Lung (tissue), 12 donors: ENCODE measurements around the gene PPP1R13B. TPM values are rescaled to one million over a fixed set of nuclear protein-coding genes. Genes with fewer than 3 reads are reported as not detected.
A peak's percentile ranks its signal among the peaks of the same experiment; 100 is the strongest.
"Not testable (repeated sequence)": the region's sequence is repeated elsewhere in the genome, so short reads cannot be mapped to it uniquely, and the experiment has no call there.

Source experiments
- ATAC-seq: fragments of 200-7000 bp; cut with Tn5 transposase; one replicate; pipeline ENCODE4 v1.9.1; 2020; ENCODE audit warnings: moderate number of reproducible peaks; ENCODE audit not compliant: insufficient read depth, low FRiP score
- DNase-seq, 3 donors: peaks; one replicate each; pipeline ENCODE4 v3.0.0-alpha.2; 2013 to 2017
- H3K27ac ChIP-seq, 2 donors: one replicate each; pipeline ENCODE4 v1.5.1; 2013; ENCODE audit warnings: mild to moderate bottlenecking in 2 of 2, moderate library complexity in 2 of 2, control low read depth in 1 of 2, inconsistent platforms in 1 of 2, low read depth in 1 of 2, low read length in 1 of 2
- H3K27me3 ChIP-seq, 3 donors: one replicate each; pipeline ENCODE4 v1.5.1; 2013; ENCODE audit warnings: low read length in 2 of 3; ENCODE audit not compliant: control insufficient read depth in 3 of 3, insufficient read depth in 3 of 3
- H3K36me3 ChIP-seq, 4 donors: one replicate each; pipeline ENCODE4 v1.5.1; 2013; ENCODE audit warnings: low read length in 4 of 4, mild to moderate bottlenecking in 1 of 4, moderate library complexity in 1 of 4; ENCODE audit not compliant: control insufficient read depth in 4 of 4, insufficient read depth in 4 of 4
- H3K4me1 ChIP-seq, 5 donors: one replicate each; pipeline ENCODE4 v1.5.1; 2013; ENCODE audit warnings: low read length in 5 of 5, mild to moderate bottlenecking in 2 of 5, moderate library complexity in 1 of 5; ENCODE audit not compliant: control insufficient read depth in 5 of 5, insufficient read depth in 5 of 5
- H3K4me3 ChIP-seq: one replicate; pipeline ENCODE4 v1.5.1; 2013; ENCODE audit warnings: mild to moderate bottlenecking, control low read depth, moderate library complexity
- H3K9ac ChIP-seq, 2 donors: one replicate each; pipeline ENCODE4 v1.5.1; 2013; ENCODE audit warnings: low read length in 2 of 2, control low read depth in 1 of 2; ENCODE audit not compliant: insufficient read depth in 1 of 2
- H3K9me3 ChIP-seq, 4 donors: one replicate each; pipeline ENCODE4 v1.5.1; 2013; ENCODE audit warnings: low read length in 3 of 4, mild to moderate bottlenecking in 1 of 4, moderate library complexity in 1 of 4; ENCODE audit not compliant: control insufficient read depth in 4 of 4, insufficient read depth in 3 of 4
- CTCF ChIP-seq: IDR thresholded peaks from 2 replicates; pipeline ENCODE4 v1.5.1; 2012; ENCODE audit warnings: mild to moderate bottlenecking; ENCODE audit errors: control extremely low read depth, extremely low read depth
- WGBS, 2 donors: extraction: QIAGEN DNeasy Blood & Tissue Kit; methylation state at CpG; one replicate each; pipeline ENCODE4 v1.1.7; 2013; 5-methylcytosine and 5-hydroxymethylcytosine counted together
- polyA plus RNA-seq, 2 donors: library from polyadenylated mRNA; stranded (reverse); fragments of 200-250 nt; gene quantifications; one replicate each; pipeline ENCODE4 v1.2.1, GENCODE V29; 2013
- total RNA-seq, 2 donors: library from RNA; depleted of rRNA in 1 of 2; stranded (reverse); fragments of >200 nt in 1 of 2; gene quantifications; one replicate each; pipeline ENCODE4 v1.2.1, GENCODE V29; 2014 to 2021
- donor health status: control.
- donor health status: control.
- donor health status: Bipolar disorder and iron deficiency.
- donor health status: healthy.
- donor health status: DM: yes; HTN: yes; CAD: no.

The PPP1R13B gene
- total and polyA plus RNA-seq, 4 donors = 12.0 to 66.6 (median 38.4) TPM

- Histone ChIP-seq H3K9ac (no peak overlapping the region), H3K9me3 (no peaks in the 10 kb centered on the region), H3K4me1 (peaks cover 0 to 13% (median 8%) of the 10 kb centered on the region in 5 donors), H3K36me3 (peaks cover 0 to 5% (median under 1%) of the 10 kb centered on the region in 4 donors), H3K27me3 (peaks cover 0 to 23% (median 17%) of the 10 kb centered on the region in 3 donors), H3K4me3 (no peak overlapping the region), H3K27ac (no peak overlapping the region)
- WGBS, 2 donors = 64 to 83% methylated on average over 5 of the region's 5 CpGs
- no peak for TF ChIP-seq CTCF
- no peak for ATAC-seq
- no peak for DNase-seq
Measured at GRCh38 chr14:103845327-103845726, 2.0 kb downstream of the PPP1R13B start.

GRCh38 chr14:103841265-103841664, 6.1 kb downstream of the PPP1R13B start:
- peaks cover 4 to 13% (median 6%) of the 10 kb centered on the region in 5 donors for H3K4me1 ChIP-seq
- not testable (repeated sequence) for ATAC-seq
- 75 to 94% methylated on average over 12 of the region's 12 CpGs for WGBS, 2 donors

GRCh38 chr14:103840014-103840413, 7.4 kb downstream of the PPP1R13B start:
- ATAC-seq (no peak), DNase-seq (peak in 2 of 3 donors; percentile 70 to 75)
- Histone ChIP-seq H3K9ac (no peak overlapping the region), H3K4me3 (no peak overlapping the region), H3K36me3 (peaks cover 0 to 5% (median under 1%) of the 10 kb centered on the region in 4 donors), H3K27me3 (peaks cover 0 to 6% (median under 1%) of the 10 kb centered on the region in 3 donors), H3K9me3 (no peaks in the 10 kb centered on the region), H3K27ac (no peak overlapping the region), H3K4me1 (peaks cover 0 to 13% (median 6%) of the 10 kb centered on the region in 5 donors)
- 60 to 71% methylated on average over 2 of the region's 2 CpGs for WGBS, 2 donors
- TF ChIP-seq CTCF = no peak

More at GRCh38 chr14:103841265-103841664, 6.1 kb downstream of the PPP1R13B start:
- H3K4me3 ChIP-seq, H3K9ac ChIP-seq, DNase-seq, H3K36me3 ChIP-seq, H3K9me3 ChIP-seq: not testable (repeated sequence)
- H3K27ac ChIP-seq = peak overlapping the region in 1 of 2 donors; percentile 17
- H3K27me3 ChIP-seq = peaks cover 0 to 18% (median 12%) of the 10 kb centered on the region in 3 donors

- Histone ChIP-seq H3K4me3 (no peak overlapping the region), H3K9ac (no peak overlapping the region), H3K27me3 (peaks cover 0 to 2% (median 0%) of the 10 kb centered on the region in 3 donors), H3K4me1 (peaks cover 0 to 13% (median 6%) of the 10 kb centered on the region in 5 donors), H3K27ac (peak overlapping the region in 1 of 2 donors; percentile 70), H3K36me3 (peaks cover 0 to 5% (median under 1%) of the 10 kb centered on the region in 4 donors), H3K9me3 (no peaks in the 10 kb centered on the region)
- ATAC-seq (no peak), DNase-seq (no peak)
- WGBS, 2 donors = 63 to 74% methylated on average over 1 of the region's 1 CpG
- TF ChIP-seq CTCF = no peak
Measured at GRCh38 chr14:103839579-103839978, 7.8 kb downstream of the PPP1R13B start.
